NOMO-1 treated with dmso at 0.1 percent for 144 hours (cell line): ENCODE data around the gene ATP2B2.

ENCODE experiments used
- DNase-seq: peaks from one replicate; lab custom pipeline; 2025; ENCODE audit not compliant: unreplicated experiment; lab: John Stamatoyannopoulos, UW

The ATP2B2 gene

GRCh38 chr3:10350324-10350985 lies 154.9 kb downstream of the ATP2B2 start:
- DNase-seq: no peak

- no peak for DNase-seq
Observed at GRCh38 chr3:10349801-10350200, 155.6 kb downstream of the ATP2B2 start.

- no peak for DNase-seq
Observed at GRCh38 chr3:10348404-10348721, 157.0 kb downstream of the ATP2B2 start.

GRCh38 chr3:10347648-10348403 lies 157.6 kb downstream of the ATP2B2 start:
- no peak for DNase-seq

GRCh38 chr3:10345911-10346310 lies 159.5 kb downstream of the ATP2B2 start:
- DNase-seq: no peak

GRCh38 chr3:10344944-10345575 lies 160.3 kb downstream of the ATP2B2 start:
- no peak for DNase-seq

GRCh38 chr3:10344147-10344943 lies 161.0 kb downstream of the ATP2B2 start:
- DNase-seq: no peak

- no peak for DNase-seq
Observed at GRCh38 chr3:10343526-10343925, 161.9 kb downstream of the ATP2B2 start.

- DNase-seq: no peak
Observed at GRCh38 chr3:10342781-10343180, 162.6 kb downstream of the ATP2B2 start.

GRCh38 chr3:10341901-10342398 lies 163.4 kb downstream of the ATP2B2 start:
- no peak for DNase-seq

GRCh38 chr3:10340476-10340875 lies 164.9 kb downstream of the ATP2B2 start:
- DNase-seq: no peak

GRCh38 chr3:10340046-10340445 lies 165.3 kb downstream of the ATP2B2 start:
- no peak for DNase-seq

GRCh38 chr3:10339376-10339955 lies 165.9 kb downstream of the ATP2B2 start:
- DNase-seq: no peak

GRCh38 chr3:10338591-10339353 lies 166.6 kb downstream of the ATP2B2 start:
- DNase-seq: no peak

GRCh38 chr3:10338164-10338470 lies 167.3 kb downstream of the ATP2B2 start:
- no peak for DNase-seq

- no peak for DNase-seq
Observed at GRCh38 chr3:10337323-10338163, 167.8 kb downstream of the ATP2B2 start.

GRCh38 chr3:10336761-10337160 lies 168.6 kb downstream of the ATP2B2 start:
- DNase-seq: no peak

GRCh38 chr3:10335871-10336622 lies 169.3 kb downstream of the ATP2B2 start:
- no peak for DNase-seq
